Fibroblast of skin of abdomen (primary cell): ENCODE data around the gene ADH1A.
A peak's percentile ranks its signal among the peaks of the same experiment; 100 is the strongest.
"Not testable (repeated sequence)": the region's sequence is repeated elsewhere in the genome, so short reads cannot be mapped to it uniquely, and the experiment has no call there.

Experiments
- DNase-seq: peaks from one replicate; pipeline ENCODE4 v3.0.0-alpha.2; 2013

The ADH1A gene

GRCh38 chr4:99281261-99281660 lies 9.5 kb downstream of the ADH1A start:
- no peak for DNase-seq

GRCh38 chr4:99276417-99276816 lies 14.4 kb downstream of the ADH1A start:
- no peak for DNase-seq

- no peak for DNase-seq
Measured at GRCh38 chr4:99275885-99276284, 14.9 kb downstream of the ADH1A start.

- DNase-seq, result no peak
Measured at GRCh38 chr4:99275050-99275449, 15.7 kb downstream of the ADH1A start.

GRCh38 chr4:99273704-99274103 lies 17.1 kb downstream of the ADH1A start:
- no peak for DNase-seq

GRCh38 chr4:99264927-99265326 lies 25.9 kb downstream of the ADH1A start:
- DNase-seq, result no peak

- DNase-seq, result no peak
Measured at GRCh38 chr4:99252746-99253145, 38.0 kb downstream of the ADH1A start.

GRCh38 chr4:99248714-99249113 lies 42.1 kb downstream of the ADH1A start:
- peak; percentile 29 for DNase-seq

- DNase-seq, result no peak
Measured at GRCh38 chr4:99235955-99236354, 54.8 kb downstream of the ADH1A start.

- DNase-seq, result peak; percentile 34
Measured at GRCh38 chr4:99234331-99235010, 56.3 kb downstream of the ADH1A start.

- not testable (repeated sequence) for DNase-seq
Measured at GRCh38 chr4:99233397-99233796, 57.4 kb downstream of the ADH1A start.

- not testable (repeated sequence) for DNase-seq
Measured at GRCh38 chr4:99228706-99229105, 62.1 kb downstream of the ADH1A start.

- DNase-seq, result not testable (repeated sequence)
Measured at GRCh38 chr4:99227646-99228045, 63.1 kb downstream of the ADH1A start.
